GDM1 (cell line): Measurements from ENCODE around the gene MIB2.

Experiments
- DNase-seq: peaks from one replicate; lab custom pipeline; 2025; lab: John Stamatoyannopoulos, UW

The MIB2 gene

GRCh38 chr1:1598051-1598719 lies 17.1 kb upstream of the MIB2 start:
- no peak for DNase-seq

GRCh38 chr1:1598720-1599029 lies 16.6 kb upstream of the MIB2 start:
- no peak for DNase-seq

GRCh38 chr1:1599030-1599934 lies 16.0 kb upstream of the MIB2 start:
- DNase-seq: peak; percentile 30

GRCh38 chr1:1599935-1600860 lies 15.1 kb upstream of the MIB2 start, which contains the start of gene FNDC10:
FNDC10 (minus strand) TSS chr1:1600135; CDS start chr1:1600015, 120 bp downstream.
- DNase-seq: no peak

- DNase-seq: no peak
Observed at GRCh38 chr1:1600861-1601563, 14.3 kb upstream of the MIB2 start.

DNA sequence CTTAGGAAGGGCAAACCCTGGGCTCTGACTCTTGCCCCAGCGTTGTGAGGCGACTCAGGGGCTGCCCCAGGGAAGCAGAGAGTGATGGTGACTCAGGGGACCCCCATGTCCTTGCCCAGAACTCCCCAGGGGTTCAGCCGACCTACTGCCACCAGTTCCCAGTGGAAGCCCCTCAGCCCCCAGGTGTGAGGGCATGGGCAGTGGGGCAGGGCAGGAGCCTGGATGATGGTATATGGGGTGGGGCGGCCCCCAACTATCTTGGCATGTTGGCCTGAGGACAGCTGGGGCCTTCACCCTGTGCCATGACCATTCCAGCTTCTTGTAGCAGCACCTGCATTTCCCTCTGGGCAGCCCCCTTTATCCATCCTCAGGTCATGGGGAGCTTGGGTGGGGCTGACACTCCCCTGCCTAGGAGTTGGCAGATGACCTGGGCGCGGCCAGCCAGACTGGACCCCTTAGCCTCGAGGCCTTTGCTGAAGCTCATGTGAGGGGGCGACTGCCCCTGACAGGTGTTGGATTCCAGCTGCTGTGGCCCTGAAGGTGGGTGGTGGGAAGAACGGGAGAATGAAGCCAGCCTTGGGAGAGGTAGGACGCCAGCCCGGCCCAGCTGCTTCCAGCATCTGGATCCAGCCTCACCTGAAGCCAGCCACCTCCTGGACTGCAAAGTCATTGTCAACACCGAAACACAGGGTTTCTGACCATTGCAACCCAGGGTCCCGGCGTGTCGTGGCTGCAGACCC lies 13.6 kb upstream of the MIB2 start:
- DNase-seq: no peak

- no peak for DNase-seq
Observed at GRCh38 chr1:1602304-1602967, 12.9 kb upstream of the MIB2 start.

DNA sequence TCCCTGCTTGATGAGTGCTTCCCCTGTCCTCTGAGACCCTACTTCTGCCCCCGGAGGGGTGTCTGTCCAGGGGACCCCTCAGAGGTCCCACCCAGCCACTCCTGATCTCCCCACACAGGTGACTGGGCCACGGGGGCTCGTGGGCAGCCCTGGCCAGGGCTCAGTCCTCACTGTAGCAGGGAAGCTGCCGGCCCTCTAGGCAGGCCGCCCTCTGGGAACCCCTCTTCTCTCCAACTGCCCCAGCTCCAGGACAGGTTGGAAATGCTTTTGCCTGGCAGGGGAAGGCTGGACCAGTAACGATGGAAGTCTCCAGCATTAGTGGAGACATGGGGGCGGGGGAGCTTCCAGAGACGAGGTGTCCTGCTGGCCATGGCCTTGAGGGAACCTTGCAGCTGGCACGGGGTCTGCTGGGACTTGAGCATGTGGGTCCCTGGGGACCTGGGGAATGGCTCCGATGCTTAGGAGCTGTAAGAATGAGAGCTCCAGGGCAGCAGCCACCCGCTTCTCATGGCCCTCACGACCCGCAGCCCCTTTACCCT lies 12.3 kb upstream of the MIB2 start:
- DNase-seq: no peak

DNA sequence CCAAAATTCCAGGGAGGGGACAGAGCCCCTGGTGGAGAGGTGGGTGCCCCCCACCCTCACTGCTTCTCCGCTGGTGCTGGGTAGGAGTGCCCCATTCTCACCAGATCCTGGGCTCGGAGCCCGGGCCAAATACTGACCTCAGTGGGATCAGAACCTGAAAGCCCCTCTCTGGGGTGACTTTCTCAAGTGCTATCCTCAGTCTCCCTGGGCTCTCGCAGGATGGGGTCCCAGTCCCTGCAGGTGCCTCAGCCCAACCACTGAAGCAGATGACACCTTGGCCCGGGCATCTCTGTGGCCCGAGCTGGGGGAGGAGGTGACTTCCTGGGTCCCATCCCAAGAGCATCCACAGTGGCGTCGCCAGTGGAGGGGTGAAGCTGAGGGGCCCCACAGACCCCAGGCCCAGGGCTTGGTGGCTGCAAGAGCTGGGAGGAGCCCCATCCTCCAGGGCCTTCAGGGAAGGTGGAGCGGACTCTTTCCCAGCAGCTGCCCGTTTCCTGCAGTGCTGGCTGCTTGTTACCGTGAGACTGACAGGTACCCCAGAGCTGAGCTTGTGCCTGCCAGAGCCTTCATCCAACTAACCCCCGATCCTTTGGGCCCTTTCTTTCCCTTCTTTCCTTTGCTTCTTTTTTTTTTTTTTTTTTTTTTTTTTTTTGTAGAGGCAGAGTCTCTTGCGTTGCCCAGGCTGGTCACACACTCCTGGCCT lies 11.5 kb upstream of the MIB2 start:
- no peak for DNase-seq

DNA sequence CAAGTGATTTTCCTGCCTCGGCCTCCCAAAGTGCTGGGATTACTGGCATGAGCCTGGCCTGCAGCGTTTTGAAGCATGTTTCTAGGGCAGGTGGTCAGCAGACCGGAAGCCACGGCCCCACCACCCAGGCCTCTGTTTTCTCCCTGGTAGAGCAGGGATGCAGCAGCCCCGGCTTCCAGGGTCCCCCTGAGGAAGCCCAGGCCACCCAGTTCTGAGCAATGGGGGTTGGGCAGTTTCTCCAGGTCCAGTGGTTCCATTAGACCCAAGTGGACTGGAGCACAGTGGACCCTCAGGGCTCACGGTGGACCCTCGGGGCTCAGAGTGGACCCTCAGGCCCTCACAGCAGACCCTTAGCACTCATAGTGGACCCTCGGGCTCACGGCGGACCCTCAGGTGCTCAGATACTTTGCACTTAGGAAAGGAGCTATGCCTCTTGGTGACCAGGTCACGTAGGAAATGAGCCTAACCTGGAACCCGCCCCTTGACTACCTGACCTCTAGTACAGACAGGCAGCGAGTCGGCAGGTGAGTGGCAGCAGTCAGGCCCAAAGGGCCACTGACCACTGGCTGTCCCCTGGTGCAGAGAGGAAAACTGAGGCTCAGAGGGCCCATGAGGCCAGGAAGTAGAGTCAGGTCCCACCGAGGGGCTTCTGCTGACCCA lies 10.8 kb upstream of the MIB2 start:
- no peak for DNase-seq

GRCh38 chr1:1605034-1605591 lies 10.2 kb upstream of the MIB2 start:
- no peak for DNase-seq

- DNase-seq: no peak
Observed at GRCh38 chr1:1605724-1606123, 9.6 kb upstream of the MIB2 start.

GRCh38 chr1:1606232-1606631 lies 9.1 kb upstream of the MIB2 start:
- DNase-seq: no peak

- no peak for DNase-seq
Observed at GRCh38 chr1:1609822-1610485, 5.3 kb upstream of the MIB2 start.

DNA sequence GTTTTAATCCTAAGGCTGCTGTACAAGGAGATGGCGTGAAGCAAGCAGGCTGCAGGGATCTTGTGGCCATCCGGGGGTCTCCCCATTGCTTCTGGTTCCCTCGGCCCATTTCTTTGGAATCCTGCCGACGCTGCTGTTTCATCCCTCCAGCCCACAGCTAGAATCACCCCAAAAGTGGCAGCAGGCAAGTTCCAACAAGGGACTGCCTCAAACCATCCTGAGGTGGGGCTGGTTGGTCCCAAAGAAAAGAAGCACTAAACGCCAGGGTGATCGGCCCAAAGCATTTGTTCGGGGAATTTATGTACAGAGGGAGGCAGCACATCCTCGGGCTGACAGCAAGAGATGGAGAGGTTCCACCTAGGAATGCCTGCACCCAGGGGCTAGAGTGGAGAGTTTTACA lies 4.5 kb upstream of the MIB2 start:
- no peak for DNase-seq

- no peak for DNase-seq
Observed at GRCh38 chr1:1612104-1612400, 3.2 kb upstream of the MIB2 start.

DNA sequence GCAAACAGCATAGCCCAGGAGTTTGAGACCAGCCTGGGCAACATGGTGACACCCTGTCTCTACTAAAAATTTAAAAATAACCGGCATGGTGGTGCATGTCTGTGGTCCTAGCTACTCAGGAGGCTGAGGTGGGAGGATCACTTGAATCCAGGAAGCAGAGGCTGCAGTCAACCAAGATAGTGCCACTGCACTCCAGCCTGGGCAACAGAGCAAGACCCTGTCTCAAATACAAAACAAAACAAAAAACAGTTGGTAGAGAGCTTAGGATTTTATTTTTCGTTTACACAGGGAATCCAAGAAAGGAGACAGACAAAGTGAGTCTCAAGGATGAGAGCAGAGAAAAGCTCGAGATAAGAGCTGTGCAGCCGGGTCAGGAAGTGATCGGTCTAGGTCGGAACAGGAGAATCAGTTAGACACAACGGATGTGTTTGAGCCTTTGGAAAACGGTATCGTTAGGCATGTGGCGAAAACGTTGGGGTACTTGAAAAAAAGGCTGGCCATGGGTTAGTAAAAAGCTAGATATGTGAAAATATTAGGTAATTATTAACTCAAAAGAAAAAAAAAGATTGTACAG lies 1.7 kb upstream of the MIB2 start:
- no peak for DNase-seq
